Caco-2 (cell line): ENCODE results near the gene ATL2. TPM values are rescaled to one million over a fixed set of nuclear protein-coding genes. Genes with fewer than 3 reads are reported as not detected.

Experiments used
- BruUV-seq: library from RNA; stranded (reverse); fragments of 400-500 nt; replicated peaks from 2 replicates; lab custom pipeline; 2021; lab: Mats Ljungman, UMichigan
- CTCF ChIA-PET: fragments of 300-600 bp; sonication (Branson Sonifier 250); formaldehyde crosslinking; loops from one replicate; lab custom pipeline; 2022; ENCODE audit warnings: antibody characterized with exemption; lab: Charles Lee
- POLR2A ChIA-PET: fragments of 300-600 bp; sonication (Branson Sonifier 250); formaldehyde crosslinking; loops from one replicate; lab custom pipeline; 2022; ENCODE audit warnings: antibody characterized with exemption; lab: Charles Lee
- DNase-seq, 2 experiments: peaks; one replicate each; pipeline versions ENCODE4 v3.0.0 to v3.0.0-alpha.2; 2020 to 2022
- H3K27me3 ChIP-seq: replicated peaks from 2 replicates; pipeline ENCODE4 v1.6.0; 2011; ENCODE audit warnings: low read length; ENCODE audit not compliant: control insufficient read depth, insufficient read depth
- H3K36me3 ChIP-seq: 2 replicates; pipeline ENCODE4 v1.5.1; 2011; ENCODE audit warnings: low read length; ENCODE audit not compliant: control insufficient read depth, insufficient read depth
- H3K4me1 ChIP-seq: fragments of 250-450 bp; sonication (Bioruptor Pico); 2 replicates; pipeline ENCODE4 v1.5.1; 2020; ENCODE audit warnings: mild to moderate bottlenecking
- H3K4me3 ChIP-seq: 2 replicates; pipeline ENCODE4 v1.5.1; 2011; ENCODE audit warnings: low read depth, mild to moderate bottlenecking, control low read depth, low read length
- H3K9me3 ChIP-seq: fragments of 250-450 bp; sonication (Bioruptor Pico); 2 replicates; pipeline ENCODE4 v1.5.1; 2020; ENCODE audit warnings: mild to moderate bottlenecking, moderate library complexity
- H3K27ac Mint-ChIP-seq: one replicate; pipeline ENCODE4 v1.8.0; 2022; ENCODE audit warnings: mixed read lengths; ENCODE audit not compliant: unreplicated experiment
- H3K27me3 Mint-ChIP-seq: one replicate; pipeline ENCODE4 v1.8.0; 2022; ENCODE audit warnings: mixed read lengths; ENCODE audit not compliant: insufficient read depth, unreplicated experiment
- H3K36me3 Mint-ChIP-seq: one replicate; pipeline ENCODE4 v1.8.0; 2022; ENCODE audit warnings: mild to moderate bottlenecking, mixed read lengths; ENCODE audit not compliant: insufficient read depth, unreplicated experiment
- H3K4me1 Mint-ChIP-seq: one replicate; pipeline ENCODE4 v1.8.0; 2022; ENCODE audit warnings: low read depth, mixed read lengths; ENCODE audit not compliant: unreplicated experiment
- H3K4me3 Mint-ChIP-seq: one replicate; pipeline ENCODE4 v1.8.0; 2022; ENCODE audit warnings: mild to moderate bottlenecking, moderate library complexity, mixed read lengths; ENCODE audit not compliant: unreplicated experiment
- H3K9me3 Mint-ChIP-seq: one replicate; pipeline ENCODE4 v1.8.0; 2022; ENCODE audit warnings: mixed read lengths; ENCODE audit not compliant: unreplicated experiment
- CTCF ChIP-seq, 2 experiments: fragments of 200-600 bp in 1 of 2; IDR thresholded peaks; 1 replicate in 1 of 2; 2 replicates in 1 of 2; pipeline versions ENCODE4 v1.5.1 to v1.8.0; 2011 to 2022; ENCODE audit warnings: antibody characterized with exemption in 1 of 2, control low read depth in 1 of 2, inconsistent platforms in 1 of 2, low read depth in 1 of 2, low read length in 1 of 2, mild to moderate bottlenecking in 1 of 2, moderate library complexity in 1 of 2; ENCODE audit not compliant: insufficient read depth in 1 of 2, severe bottlenecking in 1 of 2, unreplicated experiment in 1 of 2
- intact Hi-C: fragments of 100-400 bp; cut with micrococcal nuclease; formaldehyde crosslinking; loops from one replicate; pipeline ENCODE4 v1.10.0; 2022; ENCODE audit not compliant: unreplicated experiment
- total RNA-seq: library from RNA; stranded (reverse); gene quantifications from 2 replicates; pipeline ENCODE4 v1.2.3, GENCODE V29; 2022

Gene ATL2
- total RNA-seq, 1 experiment from 2014 or later: 107 TPM

GRCh38 chr2:38255211-38255610 lies 121.9 kb downstream of the ATL2 start:
- no peak for TF ChIP-seq CTCF (IDR thresholded peaks at IDR 0.05; ENCODE audit: insufficient read depth in 1 of 2, low read depth in 1 of 2, low read length in 1 of 2, severe bottlenecking in 1 of 2, unreplicated experiment in 1 of 2)
- peaks cover 17% of the 10 kb centered on the region for H3K9me3 Mint-ChIP-seq
- DNase-seq: no peak
- H3K36me3 ChIP-seq: no peaks in the 10 kb centered on the region
- ChIA-PET POLR2A (no interaction called here), CTCF (no interaction called here)
- intact Hi-C loops: no loop called here
- H3K27ac Mint-ChIP-seq: no peak overlapping the region
- no TSS peak for BruUV-seq
- no peaks in the 10 kb centered on the region for H3K27me3 ChIP-seq
- no peaks in the 10 kb centered on the region for H3K9me3 ChIP-seq
- no peak overlapping the region for H3K4me3 ChIP-seq
- H3K4me1 ChIP-seq: no peaks in the 10 kb centered on the region
- H3K4me1 Mint-ChIP-seq: peaks cover 8% of the 10 kb centered on the region
- H3K4me3 Mint-ChIP-seq: no peak overlapping the region
- H3K27me3 Mint-ChIP-seq: no peaks in the 10 kb centered on the region
- no peaks in the 10 kb centered on the region for H3K36me3 Mint-ChIP-seq

GRCh38 chr2:38254796-38255195 lies 122.3 kb downstream of the ATL2 start:
- BruUV-seq: no TSS peak

GRCh38 chr2:38251940-38252339 lies 125.1 kb downstream of the ATL2 start:
- no peak for TF ChIP-seq CTCF (IDR thresholded peaks at IDR 0.05; ENCODE audit: insufficient read depth in 1 of 2, low read depth in 1 of 2, low read length in 1 of 2, severe bottlenecking in 1 of 2, unreplicated experiment in 1 of 2)
- ChIA-PET POLR2A (no interaction called here), CTCF (interaction anchor here (0.7 kb wide), 1 partner anchor 131 kb away, joined by 8 read pairs; no protein-coding TSS in a partner anchor)
- Mint-ChIP-seq H3K27ac (no peak overlapping the region), H3K36me3 (no peaks in the 10 kb centered on the region), H3K27me3 (no peaks in the 10 kb centered on the region), H3K4me3 (no peak overlapping the region), H3K4me1 (peaks cover 8% of the 10 kb centered on the region), H3K9me3 (peaks cover 17% of the 10 kb centered on the region)
- no peaks in the 10 kb centered on the region for H3K36me3 ChIP-seq
- no peak overlapping the region for H3K4me3 ChIP-seq
- no peaks in the 10 kb centered on the region for H3K27me3 ChIP-seq
- intact Hi-C loops: no loop called here
- no peaks in the 10 kb centered on the region for H3K9me3 ChIP-seq
- no TSS peak for BruUV-seq
- H3K4me1 ChIP-seq: no peaks in the 10 kb centered on the region
- DNase-seq: no peak

More at GRCh38 chr2:38254796-38255195, 122.3 kb downstream of the ATL2 start:
- H3K36me3 Mint-ChIP-seq: no peaks in the 10 kb centered on the region
- no peak overlapping the region for H3K27ac Mint-ChIP-seq
- ChIA-PET POLR2A (no interaction called here), CTCF (no interaction called here)
- Histone ChIP-seq H3K4me3 (no peak overlapping the region), H3K4me1 (no peaks in the 10 kb centered on the region), H3K9me3 (no peaks in the 10 kb centered on the region), H3K36me3 (no peaks in the 10 kb centered on the region), H3K27me3 (no peaks in the 10 kb centered on the region)
- H3K4me1 Mint-ChIP-seq: peaks cover 8% of the 10 kb centered on the region
- intact Hi-C loops: no loop called here
- H3K4me3 Mint-ChIP-seq: no peak overlapping the region
- H3K9me3 Mint-ChIP-seq: peaks cover 17% of the 10 kb centered on the region
- no peak for TF ChIP-seq CTCF (IDR thresholded peaks at IDR 0.05; ENCODE audit: insufficient read depth in 1 of 2, low read depth in 1 of 2, low read length in 1 of 2, severe bottlenecking in 1 of 2, unreplicated experiment in 1 of 2)
- no peak for DNase-seq
- no peaks in the 10 kb centered on the region for H3K27me3 Mint-ChIP-seq
